SK-N-SH treated with all-trans-retinoic acid at 6 μM for 48 hours (cell line): ENCODE results near the gene CD248.

ENCODE experiments used
- OSR1 ChIP-seq: fragments of 250-450 bp; sonication (Bioruptor Pico); IDR thresholded peaks from 2 replicates; pipeline ENCODE4 v1.8.0; 2022; ENCODE audit warnings: moderate library complexity, mild to moderate bottlenecking, inconsistent platforms
- TCF4 ChIP-seq: fragments of 250-450 bp; sonication (Bioruptor Pico); IDR thresholded peaks from 2 replicates; pipeline ENCODE4 v1.8.0; 2021; ENCODE audit warnings: mild to moderate bottlenecking, moderate library complexity, borderline replicate concordance
- TSHZ2 ChIP-seq: fragments of 250-450 bp; sonication (Bioruptor Pico); IDR thresholded peaks from 2 replicates; pipeline ENCODE4 v1.5.0; 2020; ENCODE audit warnings: mild to moderate bottlenecking, moderate library complexity
- ZC3H10 ChIP-seq: fragments of 250-450 bp; sonication (Bioruptor Pico); IDR thresholded peaks from 2 replicates; pipeline ENCODE4 v1.5.1; 2021; ENCODE audit warnings: mild to moderate bottlenecking, moderate library complexity
- ZFP3 ChIP-seq: fragments of 250-450 bp; sonication (Bioruptor Pico); IDR thresholded peaks from 2 replicates; pipeline ENCODE4 v1.5.0; 2020; ENCODE audit warnings: mild to moderate bottlenecking, moderate library complexity
- ZFP30 ChIP-seq: fragments of 450-650 bp; formaldehyde crosslinking; IDR thresholded peaks from 2 replicates; pipeline ENCODE4 v1.5.0; 2022; ENCODE audit warnings: mild to moderate bottlenecking, moderate library complexity
- ZNF70 ChIP-seq: fragments of 450-650 bp; formaldehyde crosslinking; IDR thresholded peaks from 2 replicates; pipeline ENCODE4 v1.5.0; 2020; ENCODE audit warnings: mild to moderate bottlenecking, moderate library complexity
- TF ChIP-seq, protein P1 (sequence below): fragments of 250-450 bp; sonication (Bioruptor Pico); IDR thresholded peaks from 2 replicates; pipeline ENCODE4 v1.8.0; 2020; ENCODE audit warnings: mild to moderate bottlenecking, moderate library complexity, borderline replicate concordance
- TF ChIP-seq, protein P2 (sequence below): fragments of 250-450 bp; sonication (Bioruptor Pico); IDR thresholded peaks from 2 replicates; pipeline ENCODE4 v1.8.0; 2021; ENCODE audit warnings: low read depth, mild to moderate bottlenecking, moderate library complexity, borderline replicate concordance
- TF ChIP-seq, protein P3 (sequence below): fragments of 250-450 bp; sonication (Bioruptor Pico); IDR thresholded peaks from 2 replicates; pipeline ENCODE4 v1.5.1; 2020; ENCODE audit warnings: low read depth, mild to moderate bottlenecking, moderate library complexity

GRCh38 chr11:66344550-66345315 lies 27.9 kb upstream of the CD248 start, which contains the start of gene BRMS1:
- TF ChIP-seq ZFP3 (no peak), ZC3H10 (CRISPR knock-in tag) (no peak), ZNF70 (CRISPR knock-in tag) (no peak), TCF4 (CRISPR knock-in tag) (no peak), ZFP30 (CRISPR knock-in tag) (no peak), TSHZ2 (CRISPR knock-in tag) (no peak), OSR1 (CRISPR knock-in tag) (no peak)
- TF ChIP-seq, protein P1, sequence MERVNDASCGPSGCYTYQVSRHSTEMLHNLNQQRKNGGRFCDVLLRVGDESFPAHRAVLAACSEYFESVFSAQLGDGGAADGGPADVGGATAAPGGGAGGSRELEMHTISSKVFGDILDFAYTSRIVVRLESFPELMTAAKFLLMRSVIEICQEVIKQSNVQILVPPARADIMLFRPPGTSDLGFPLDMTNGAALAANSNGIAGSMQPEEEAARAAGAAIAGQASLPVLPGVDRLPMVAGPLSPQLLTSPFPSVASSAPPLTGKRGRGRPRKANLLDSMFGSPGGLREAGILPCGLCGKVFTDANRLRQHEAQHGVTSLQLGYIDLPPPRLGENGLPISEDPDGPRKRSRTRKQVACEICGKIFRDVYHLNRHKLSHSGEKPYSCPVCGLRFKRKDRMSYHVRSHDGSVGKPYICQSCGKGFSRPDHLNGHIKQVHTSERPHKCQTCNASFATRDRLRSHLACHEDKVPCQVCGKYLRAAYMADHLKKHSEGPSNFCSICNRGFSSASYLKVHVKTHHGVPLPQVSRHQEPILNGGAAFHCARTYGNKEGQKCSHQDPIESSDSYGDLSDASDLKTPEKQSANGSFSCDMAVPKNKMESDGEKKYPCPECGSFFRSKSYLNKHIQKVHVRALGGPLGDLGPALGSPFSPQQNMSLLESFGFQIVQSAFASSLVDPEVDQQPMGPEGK (CRISPR knock-in tag): no peak
- TF ChIP-seq, protein P2, sequence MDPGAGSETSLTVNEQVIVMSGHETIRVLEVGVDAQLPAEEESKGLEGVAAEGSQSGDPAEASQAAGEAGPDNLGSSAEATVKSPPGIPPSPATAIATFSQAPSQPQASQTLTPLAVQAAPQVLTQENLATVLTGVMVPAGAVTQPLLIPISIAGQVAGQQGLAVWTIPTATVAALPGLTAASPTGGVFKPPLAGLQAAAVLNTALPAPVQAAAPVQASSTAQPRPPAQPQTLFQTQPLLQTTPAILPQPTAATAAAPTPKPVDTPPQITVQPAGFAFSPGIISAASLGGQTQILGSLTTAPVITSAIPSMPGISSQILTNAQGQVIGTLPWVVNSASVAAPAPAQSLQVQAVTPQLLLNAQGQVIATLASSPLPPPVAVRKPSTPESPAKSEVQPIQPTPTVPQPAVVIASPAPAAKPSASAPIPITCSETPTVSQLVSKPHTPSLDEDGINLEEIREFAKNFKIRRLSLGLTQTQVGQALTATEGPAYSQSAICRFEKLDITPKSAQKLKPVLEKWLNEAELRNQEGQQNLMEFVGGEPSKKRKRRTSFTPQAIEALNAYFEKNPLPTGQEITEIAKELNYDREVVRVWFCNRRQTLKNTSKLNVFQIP (CRISPR knock-in tag): no peak
- TF ChIP-seq, protein P3, sequence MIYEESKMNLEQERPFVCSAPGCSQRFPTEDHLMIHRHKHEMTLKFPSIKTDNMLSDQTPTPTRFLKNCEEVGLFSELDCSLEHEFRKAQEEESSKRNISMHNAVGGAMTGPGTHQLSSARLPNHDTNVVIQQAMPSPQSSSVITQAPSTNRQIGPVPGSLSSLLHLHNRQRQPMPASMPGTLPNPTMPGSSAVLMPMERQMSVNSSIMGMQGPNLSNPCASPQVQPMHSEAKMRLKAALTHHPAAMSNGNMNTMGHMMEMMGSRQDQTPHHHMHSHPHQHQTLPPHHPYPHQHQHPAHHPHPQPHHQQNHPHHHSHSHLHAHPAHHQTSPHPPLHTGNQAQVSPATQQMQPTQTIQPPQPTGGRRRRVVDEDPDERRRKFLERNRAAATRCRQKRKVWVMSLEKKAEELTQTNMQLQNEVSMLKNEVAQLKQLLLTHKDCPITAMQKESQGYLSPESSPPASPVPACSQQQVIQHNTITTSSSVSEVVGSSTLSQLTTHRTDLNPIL: no peak
